GM18526 (cell line): ENCODE data around the gene ITPRID2.

Source experiments
- POLR2A ChIP-seq: IDR thresholded peaks from 3 replicates; pipeline ENCODE4 v1.6.1; 2011; ENCODE audit not compliant: insufficient read length; ENCODE audit errors: extremely low read depth

ITPRID2 gene

GRCh38 chr2:181894381-181894780 lies 2.9 kb downstream of the ITPRID2 start:
- no peak for TF ChIP-seq POLR2A

GRCh38 chr2:181895818-181896217 lies 4.3 kb downstream of the ITPRID2 start:
- no peak for TF ChIP-seq POLR2A

GRCh38 chr2:181896286-181896685 lies 4.8 kb downstream of the ITPRID2 start:
- TF ChIP-seq POLR2A, result no peak

GRCh38 chr2:181900007-181900651 lies 8.6 kb downstream of the ITPRID2 start:
- no peak for TF ChIP-seq POLR2A

- no peak for TF ChIP-seq POLR2A
Observed at GRCh38 chr2:181902625-181903024, 11.1 kb downstream of the ITPRID2 start.

GRCh38 chr2:181904022-181904632 lies 12.6 kb downstream of the ITPRID2 start:
- TF ChIP-seq POLR2A, result no peak

- no peak for TF ChIP-seq POLR2A
Observed at GRCh38 chr2:181907057-181907456, 15.5 kb downstream of the ITPRID2 start.

- no peak for TF ChIP-seq POLR2A
Observed at GRCh38 chr2:181907635-181908034, 16.1 kb downstream of the ITPRID2 start.

- TF ChIP-seq POLR2A, result no peak
Observed at GRCh38 chr2:181910028-181910831, 18.7 kb downstream of the ITPRID2 start.

- TF ChIP-seq POLR2A, result no peak
Observed at GRCh38 chr2:181911830-181912229, 20.3 kb downstream of the ITPRID2 start.

- TF ChIP-seq POLR2A, result no peak
Observed at GRCh38 chr2:181915102-181915501, 23.6 kb downstream of the ITPRID2 start.

- TF ChIP-seq POLR2A, result no peak
Observed at GRCh38 chr2:181916726-181917718, 25.5 kb downstream of the ITPRID2 start.

GRCh38 chr2:181918188-181918587 lies 26.7 kb downstream of the ITPRID2 start:
- no peak for TF ChIP-seq POLR2A

- TF ChIP-seq POLR2A, result no peak
Observed at GRCh38 chr2:181923121-181923520, 31.6 kb downstream of the ITPRID2 start.

GRCh38 chr2:181924336-181924735 lies 32.8 kb downstream of the ITPRID2 start:
- TF ChIP-seq POLR2A, result no peak
